NCI-H1105 (cell line): ENCODE data around the gene CTNS.

Experiments
- DNase-seq: peaks from one replicate; lab custom pipeline; 2025; lab: John Stamatoyannopoulos, UW

The CTNS gene

DNA sequence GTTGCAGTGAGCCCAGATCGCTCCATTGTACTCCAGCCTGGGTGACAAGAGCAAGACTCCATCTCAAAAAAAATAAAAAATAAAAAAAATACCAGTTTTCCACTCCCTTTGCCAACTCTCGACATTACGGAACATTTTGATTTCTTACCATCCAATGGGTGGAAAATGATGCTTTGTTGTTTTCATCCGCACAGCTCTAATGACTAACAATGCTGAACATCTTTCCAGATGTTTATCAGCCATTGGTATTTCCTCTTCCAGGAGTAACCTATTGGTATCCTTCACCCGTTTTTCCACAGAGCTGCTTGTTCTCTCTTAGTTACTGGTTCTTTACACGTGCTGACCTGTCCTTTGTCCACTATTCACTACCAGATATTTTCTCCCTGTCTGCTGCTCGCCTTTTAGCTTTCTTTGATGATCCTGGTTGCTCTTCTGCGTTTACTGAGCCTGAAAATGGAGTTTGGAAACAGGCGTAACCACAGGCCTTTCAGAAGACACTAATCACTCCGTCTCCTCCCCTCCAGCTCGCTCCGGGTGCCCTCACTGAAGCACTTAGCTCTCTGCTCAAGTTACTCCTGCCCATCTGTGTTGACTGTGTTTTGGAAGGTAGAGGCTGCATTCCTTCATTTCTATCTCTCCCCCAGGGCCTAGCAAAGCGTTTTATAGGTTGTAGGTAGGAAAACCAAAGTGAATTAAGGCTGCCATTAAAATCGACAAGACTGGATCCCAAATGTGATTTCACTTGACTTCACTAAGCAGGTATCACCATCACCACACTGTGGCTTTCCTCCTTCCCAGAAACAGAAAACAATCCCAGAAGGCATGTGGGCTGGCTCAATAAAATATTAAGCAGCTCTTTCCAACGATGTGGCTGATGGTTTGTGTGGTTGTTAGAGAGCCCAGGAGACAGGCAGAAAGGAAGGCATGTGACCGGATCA lies 9.5 kb upstream of the CTNS start:
- no peak for DNase-seq

DNA sequence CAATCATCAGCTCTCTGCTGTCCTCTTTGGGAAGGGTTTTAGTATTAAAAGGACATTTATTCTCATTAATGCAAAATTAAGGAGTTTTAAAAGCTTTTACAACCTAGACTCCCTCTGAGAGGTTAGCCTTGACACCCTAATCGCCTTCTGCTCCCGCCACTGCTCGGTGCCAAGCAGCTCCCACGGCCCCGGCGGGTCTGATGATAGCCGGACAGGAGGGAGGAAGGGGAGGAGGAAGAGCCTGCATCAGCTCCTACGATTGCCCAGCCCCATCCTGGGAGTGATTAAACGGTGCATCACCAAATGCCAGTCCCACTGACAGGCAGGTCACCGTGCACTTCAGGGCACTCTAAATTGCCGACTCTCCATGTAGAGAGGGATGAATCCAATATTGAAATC lies 8.8 kb upstream of the CTNS start:
- no peak for DNase-seq

DNA sequence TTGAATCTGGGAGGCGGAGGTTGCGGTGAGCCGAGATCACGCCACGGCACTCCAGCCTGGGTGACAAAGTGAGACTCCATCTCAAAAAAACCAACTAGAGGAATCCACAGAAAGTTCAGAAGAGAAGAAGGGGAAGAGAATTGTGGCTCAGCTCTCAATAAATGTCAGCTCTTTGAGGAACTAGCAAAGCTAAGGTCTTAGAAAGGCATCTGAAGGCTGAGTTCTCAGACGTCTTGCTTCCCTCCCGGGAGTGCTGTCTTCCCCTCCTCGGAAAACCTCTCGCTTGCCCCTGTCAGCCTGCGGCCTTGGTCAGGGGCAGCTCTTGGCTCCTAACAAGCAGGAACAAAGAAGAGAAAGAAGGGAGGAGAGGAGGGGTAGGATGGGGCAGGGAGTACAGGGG lies 5.8 kb upstream of the CTNS start:
- DNase-seq: no peak

DNA sequence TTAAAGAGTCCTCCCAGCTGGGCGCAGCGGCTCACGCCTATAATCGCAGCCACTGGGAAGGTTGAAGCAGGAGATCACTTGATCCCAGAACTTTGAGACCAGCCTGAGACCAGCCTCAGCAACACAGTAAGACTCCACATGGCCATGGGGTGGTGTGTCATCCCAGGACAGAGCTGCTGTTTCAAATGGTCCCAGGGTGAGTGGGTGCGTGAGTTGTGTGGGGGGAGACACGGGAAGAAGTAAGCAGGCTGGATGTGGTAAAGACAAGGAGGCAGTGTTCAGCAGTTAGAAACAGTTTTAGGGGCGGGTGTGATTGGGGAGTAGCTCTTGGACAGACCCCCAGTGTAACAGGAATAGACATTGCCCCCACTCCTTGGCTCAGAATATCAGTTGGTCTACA lies 4.3 kb upstream of the CTNS start:
- no peak for DNase-seq

DNA sequence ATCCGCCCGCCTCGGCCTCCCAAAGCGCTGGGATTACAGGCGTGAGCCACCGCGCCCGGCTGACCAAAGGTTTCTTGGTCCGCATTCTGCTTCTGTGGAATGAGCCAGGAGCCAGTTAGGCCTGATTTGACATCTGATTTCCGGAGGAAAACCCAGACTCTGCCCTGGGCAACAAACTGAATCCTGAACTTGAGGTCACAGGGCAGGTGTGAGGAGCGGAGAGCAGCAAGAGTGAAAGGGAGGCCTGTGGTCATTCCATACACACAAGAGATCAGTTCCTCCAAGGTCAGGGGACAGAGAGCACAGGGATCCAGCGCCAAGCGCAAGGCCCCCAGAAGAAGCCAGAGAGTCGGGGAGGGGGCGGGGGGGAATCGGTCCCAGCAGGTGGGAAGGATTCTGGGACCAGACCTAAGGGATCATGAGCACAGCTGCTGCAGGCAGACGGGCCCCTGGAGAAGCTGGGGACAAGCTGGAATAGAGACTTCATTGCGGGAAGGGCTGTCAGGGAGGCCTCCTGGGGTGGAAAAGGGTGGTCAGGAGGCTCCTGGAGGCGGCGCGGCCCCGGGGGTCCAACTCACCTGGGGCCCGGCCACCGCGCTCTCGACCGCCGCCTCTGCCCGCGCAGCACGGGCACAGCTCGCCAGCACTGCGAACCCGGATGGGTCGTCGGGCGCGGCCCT lies 946 bp upstream of the CTNS start:
- DNase-seq: no peak

DNA sequence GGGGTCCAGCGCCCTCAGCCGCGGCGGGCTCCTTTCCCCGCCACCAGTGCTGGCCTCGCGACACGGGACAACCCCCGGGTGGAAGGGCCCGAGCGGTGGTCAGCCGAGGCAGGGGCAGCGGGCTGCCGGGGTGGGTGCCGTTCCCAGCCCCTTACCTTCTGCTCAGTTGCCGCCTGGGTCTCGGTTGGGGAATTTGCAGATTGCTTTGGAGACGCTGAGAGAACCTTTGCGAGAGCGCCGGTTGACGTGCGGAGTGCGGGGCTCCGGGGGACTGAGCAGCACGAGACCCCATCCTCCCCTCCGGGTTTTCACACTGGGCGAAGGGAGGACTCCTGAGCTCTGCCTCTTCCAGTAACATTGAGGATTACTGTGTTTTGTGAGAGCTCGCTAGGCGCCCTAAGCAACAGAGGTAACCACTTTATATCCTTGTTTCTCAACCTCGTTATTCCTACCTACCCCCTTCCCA lies 381 bp downstream of the CTNS start:
- DNase-seq: no peak

DNA sequence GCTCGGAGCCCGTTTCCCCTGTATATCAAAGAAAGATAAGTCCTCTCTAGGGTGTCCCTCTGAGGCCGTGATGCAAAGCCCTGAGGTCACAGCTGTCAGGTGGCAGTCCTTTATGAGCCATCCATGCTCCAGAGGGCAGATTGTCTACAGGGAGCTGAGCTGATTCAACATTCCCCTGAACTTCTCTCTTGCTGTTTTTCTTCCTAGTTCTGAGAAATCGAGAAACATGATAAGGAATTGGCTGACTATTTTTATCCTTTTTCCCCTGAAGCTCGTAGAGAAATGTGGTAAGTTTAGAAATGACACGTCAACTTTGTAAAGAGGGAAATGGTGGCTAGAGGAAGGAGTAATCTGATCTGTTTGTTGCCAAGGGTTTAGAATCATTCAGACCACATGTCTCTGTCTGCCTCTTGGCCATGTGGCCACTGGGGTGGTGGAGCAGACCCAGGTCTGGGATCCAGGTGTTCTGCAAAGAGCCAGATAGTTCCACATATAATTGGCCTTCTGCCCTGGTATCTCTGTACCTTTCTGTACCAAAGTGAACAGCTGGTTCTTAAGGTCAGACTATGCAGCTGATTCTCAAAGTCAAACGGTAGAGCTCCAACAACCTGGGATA lies 3.5 kb downstream of the CTNS start:
- no peak for DNase-seq

DNA sequence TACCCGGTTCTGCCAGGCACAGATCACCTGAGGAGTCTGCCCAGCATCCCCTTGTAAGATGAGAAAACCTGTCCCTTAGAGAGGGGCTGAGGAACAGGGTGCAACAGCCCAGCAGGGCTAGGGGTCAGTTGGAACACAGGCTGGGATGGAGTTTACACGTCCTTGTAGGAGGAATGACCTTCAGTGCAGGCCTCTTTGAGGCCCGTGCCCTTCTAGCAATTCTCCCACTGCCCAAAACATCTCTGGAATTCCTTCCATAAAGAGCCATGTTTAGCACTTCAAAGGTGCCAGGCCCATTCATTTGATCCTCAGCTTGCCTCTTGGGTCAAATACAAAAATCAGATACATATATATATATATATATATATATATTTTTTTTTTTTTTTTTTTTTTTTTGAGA lies 4.5 kb downstream of the CTNS start:
- DNase-seq: no peak

DNA sequence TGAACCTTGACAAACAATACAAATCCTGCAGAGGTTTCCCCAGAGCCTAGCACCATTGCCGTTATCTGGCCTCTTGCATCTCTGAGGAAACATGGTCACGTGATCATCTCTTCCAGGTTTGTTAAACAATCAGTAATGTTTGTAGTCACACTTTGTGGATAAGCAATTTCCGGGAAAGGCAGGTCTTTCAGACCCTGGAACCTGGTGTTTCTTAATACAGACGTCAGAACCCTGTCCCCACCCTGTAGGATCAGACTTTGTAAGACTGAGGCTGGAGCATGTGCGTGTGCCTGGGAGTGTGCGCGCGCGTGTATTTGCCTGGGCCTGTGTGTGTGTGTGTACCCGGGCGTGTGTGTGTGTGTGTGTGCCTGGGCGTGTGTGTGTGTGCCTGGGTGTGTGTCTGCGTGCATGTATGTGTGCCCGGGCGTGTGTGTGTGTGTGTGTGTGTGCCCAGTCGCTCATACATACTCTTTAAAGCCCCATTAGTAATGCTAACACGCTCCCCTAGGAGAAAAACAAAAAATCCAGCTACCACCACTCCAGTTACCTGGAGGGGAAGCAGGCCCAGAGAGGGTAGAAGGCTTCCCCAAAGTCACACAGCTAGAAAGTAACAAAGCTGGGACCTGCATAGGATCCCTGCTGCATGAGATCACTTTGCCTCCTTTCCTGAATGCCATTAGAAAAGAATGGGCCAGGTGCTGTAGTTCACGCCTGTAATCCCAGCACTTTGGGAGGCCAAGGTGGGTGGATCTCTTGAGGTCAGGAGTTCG lies 5.3 kb downstream of the CTNS start:
- DNase-seq: no peak

DNA sequence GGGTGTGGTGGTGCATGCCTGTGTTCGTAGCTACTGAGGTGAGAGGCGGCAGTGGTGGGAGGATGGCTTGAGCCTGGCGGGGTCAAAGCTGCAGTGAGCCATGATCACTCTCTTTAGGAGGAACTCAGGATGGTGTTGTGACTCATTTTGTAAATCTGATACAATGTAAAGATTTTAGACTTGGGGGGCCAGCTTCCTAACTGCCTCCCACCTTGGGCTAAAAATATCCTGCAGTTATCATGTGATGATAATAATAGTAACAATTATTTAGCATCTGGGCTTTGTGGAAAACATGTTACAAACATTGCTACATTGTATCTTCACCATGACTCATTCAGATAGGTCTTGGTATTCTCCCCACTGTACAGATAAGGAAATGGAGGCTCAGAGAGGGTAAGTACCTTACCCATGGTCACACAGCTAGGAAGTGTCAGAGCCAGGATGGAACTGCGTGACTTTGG lies 7.4 kb downstream of the CTNS start:
- DNase-seq: no peak

DNA sequence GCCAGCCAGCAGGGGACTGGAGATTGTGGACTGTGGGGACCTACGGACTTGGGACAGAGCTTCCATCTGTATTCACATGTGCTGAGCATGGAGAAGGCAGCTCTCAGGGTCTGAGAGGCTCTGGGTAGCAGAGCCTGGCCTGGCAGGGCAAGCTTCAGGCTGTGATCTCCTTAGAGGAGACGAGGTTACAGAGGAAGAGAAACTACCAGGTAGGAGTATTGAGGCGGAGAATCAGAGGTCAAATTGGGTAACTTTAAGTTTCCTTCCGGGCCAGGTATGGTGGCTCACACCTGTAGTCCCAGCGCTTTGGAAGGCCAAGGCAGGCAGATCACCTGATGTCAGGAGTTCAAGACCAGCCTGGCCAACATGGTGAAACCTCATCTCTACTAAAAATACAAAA lies 8.8 kb downstream of the CTNS start:
- no peak for DNase-seq

DNA sequence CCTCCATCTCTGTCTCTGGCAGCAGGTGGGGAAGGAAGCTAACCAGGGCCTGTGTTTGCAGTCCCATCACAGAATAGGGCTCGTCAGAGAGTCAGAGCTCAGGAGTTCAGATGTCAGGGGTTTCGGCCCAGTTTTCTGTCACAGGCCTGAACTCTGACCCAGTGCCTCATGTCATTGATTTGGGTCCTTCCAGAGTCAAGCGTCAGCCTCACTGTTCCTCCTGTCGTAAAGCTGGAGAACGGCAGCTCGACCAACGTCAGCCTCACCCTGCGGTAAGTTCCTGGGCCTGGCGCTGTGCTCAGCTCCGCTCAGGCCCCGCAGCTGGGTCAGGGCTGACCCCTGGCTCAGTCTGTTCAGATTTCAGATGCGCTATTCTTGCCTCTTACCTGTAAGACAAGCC lies 10.7 kb downstream of the CTNS start:
- DNase-seq: no peak

DNA sequence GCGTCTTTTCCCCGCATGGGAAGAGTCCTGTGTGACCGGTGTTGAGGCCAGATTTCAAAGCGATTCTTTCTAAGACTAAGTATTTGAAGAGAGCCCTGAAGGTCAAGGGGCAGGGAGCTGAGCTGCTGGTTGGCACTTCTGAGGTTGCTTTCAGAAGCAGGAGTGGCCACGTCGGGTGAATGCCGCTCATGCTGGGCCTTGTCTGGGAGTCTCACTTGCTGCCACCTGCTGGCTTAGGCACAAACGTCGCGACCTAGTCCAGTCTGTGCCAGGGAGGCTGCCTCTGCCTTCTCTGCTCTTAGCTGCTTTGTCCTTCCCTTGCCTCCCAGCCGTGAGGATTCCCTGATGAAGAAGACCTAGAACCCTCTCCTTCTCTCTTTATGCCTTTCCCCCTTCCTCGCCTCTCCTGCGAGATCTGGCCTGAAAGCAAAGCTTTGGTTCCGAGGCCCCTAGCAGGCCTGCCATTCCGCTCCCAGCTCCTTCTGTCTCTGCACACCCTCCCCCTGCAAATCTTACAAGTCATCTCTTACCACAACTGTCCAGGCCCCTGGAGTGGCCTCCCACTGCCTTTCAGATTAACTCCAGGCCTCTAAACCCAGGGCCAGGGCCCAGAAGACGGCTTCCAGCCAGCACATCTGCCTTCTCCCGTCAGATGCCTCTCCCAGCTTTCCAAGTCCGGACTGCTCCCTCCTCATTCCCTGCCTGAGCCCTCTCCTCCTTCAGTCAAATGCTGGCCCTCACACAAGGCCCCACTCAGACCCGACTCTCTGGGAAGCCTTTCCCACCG lies 11.4 kb downstream of the CTNS start:
- no peak for DNase-seq

DNA sequence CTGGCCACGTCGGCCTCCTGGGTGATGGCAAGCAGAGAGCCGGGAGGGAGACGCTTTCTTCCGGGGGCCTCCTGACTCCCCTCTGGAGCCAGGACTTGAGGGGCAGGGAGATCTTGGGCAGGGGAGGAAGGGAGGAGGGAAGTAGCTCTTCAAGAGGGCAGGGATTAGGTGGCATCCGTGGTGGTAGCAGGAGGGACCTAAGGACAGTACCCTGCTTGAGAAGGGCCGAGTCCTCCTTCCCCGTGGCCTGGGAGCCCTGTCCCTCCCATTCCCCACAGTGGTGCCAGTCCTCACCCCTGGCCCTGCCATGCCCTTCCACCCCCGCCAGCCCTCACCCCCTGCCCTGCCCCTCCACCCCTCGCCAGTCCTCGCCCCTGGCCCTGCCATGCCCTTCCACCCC lies 19.2 kb downstream of the CTNS start:
- DNase-seq: no peak

DNA sequence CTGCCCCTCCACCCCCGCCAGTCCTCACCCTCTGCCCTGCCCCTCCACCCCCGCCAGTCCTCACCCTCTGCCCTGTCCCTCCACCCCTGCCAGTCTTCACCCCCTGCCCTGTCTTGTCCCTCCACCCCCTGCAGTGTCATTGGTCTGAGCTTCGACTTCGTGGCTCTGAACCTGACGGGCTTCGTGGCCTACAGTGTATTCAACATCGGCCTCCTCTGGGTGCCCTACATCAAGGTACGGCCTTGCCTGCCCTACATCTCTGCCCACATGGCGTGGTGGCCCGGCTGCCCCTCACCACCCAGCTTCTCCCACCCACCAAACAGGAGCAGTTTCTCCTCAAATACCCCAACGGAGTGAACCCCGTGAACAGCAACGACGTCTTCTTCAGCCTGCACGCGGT lies 19.8 kb downstream of the CTNS start:
- DNase-seq: no peak

DNA sequence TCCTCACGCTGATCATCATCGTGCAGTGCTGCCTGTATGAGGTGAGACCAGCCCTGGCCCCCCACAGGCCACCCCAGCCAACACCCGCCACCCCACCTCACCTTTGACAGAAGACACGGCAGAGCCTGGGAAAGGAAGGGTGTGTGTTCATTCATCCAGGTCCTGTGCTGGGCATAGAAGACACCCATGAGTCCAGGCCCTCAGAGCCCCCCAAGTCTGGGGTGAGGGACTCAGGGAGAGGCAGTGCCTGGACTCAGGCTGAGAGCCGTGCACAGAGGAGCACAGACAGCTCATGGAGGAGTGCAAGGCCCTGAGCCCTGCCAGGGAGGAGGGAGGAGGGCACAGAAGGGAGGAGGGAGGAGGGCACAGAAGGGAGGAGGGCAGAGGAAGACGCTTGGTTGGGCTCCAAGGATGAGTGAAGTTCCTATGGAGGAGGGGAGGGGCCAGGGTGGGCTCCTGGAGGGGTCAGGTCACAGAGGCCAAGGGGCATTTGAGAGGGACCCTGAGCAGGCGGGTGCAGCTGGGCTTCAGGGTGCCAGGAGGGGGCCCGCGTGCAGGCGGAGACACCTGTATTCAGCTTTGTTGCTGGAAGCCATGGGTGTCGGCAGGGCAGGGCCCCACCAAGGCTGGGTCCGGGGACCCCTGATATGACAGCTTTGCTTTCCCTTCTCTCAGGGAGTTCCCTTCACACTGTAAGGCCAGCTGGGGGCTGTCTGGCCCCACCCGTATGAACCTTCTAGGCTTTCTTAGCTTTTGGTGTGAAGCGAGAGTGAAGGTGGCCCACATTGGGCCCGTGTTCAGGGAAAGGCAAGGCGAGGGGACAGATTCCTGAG lies 20.4 kb downstream of the CTNS start:
- no peak for DNase-seq

DNA sequence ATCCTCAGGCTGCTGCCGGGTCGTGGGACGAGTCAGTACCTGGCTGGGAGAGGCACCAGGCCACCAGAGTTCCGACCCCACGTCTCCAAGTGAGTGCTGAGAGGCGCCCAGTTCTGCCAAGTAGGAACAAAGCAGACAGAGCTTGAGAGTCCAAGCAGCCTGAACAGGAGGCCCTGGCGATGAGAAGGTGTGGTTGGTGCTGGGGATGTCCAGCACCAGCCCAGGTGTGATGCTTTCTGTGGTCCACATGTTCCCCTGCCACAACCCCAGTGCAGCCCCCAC lies 21.0 kb downstream of the CTNS start:
- no peak for DNase-seq

DNA sequence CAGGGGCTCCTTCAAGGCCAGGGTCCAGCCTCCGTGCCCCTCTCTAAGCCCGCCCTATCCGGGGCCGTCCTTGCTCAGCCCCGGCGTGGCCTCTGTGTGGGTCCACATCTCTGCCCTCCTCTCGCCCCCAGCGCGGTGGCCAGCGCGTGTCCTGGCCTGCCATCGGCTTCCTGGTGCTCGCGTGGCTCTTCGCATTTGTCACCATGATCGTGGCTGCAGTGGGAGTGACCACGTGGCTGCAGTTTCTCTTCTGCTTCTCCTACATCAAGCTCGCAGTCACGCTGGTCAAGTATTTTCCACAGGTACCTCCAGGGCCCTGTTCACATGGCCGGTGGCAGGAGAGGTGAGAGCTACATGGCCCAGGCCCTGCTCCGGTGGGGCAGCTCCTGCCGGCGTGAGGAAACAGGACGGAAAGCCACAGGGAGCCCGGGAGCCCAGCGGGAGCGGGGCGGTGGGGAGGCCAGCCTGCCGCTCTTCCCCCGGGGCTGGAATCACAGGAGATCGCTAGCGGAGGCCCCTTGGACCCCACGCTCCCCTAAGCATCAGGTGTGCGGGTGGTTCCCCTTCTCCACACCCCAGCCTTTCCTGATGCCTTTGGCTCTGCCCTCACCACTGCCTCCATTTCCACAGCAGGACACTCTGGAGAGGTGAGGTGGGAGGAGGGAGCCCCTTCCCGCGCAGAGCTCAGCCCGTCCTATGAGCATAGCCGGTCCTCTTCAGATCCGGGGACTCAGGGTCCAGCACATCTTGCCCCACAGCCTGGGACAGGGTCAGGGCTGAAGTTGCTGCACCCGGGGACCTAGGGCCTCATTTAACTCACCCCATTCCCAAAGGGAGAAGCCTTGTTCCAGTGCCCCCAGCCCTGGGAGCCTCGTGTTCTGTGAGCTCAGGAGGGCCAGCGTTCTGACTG lies 21.6 kb downstream of the CTNS start:
- DNase-seq: no peak

DNA sequence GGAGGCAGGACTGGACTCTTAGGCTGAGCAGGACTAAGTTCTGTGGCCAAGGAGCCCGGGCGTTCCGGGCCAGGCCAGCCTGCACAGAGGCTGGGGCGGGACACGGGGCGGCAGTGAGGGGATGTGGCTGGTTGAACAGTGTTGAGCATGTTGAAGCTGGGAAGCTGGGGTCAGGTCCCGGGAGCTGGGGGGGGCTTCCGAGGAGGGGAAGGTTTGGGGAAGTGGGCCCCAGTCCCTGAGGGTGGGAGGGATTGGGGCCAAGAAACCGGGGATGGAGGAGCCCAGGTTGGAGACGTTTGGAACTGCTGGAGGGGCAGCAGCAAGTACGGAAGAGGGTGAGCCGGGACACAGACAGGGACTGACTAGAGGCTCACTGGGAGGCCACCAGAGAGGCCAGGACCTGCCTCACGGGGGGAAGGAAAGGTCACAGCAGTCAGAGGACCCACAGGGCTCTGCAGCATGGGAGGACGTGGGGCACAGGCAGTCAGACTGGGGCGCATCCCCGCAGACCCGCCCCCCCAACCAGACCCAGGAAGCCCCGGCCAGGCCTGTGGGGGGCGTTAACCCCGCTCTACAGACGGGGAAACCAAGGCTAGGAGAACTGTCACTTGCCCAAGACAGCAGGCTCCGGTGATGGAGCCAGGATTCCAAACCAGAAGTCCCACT lies 22.4 kb downstream of the CTNS start:
- no peak for DNase-seq
